SK-N-SH treated with all-trans-retinoic acid at 6 μM for 48 hours (cell line): ENCODE results near the gene TTBK2.

Experiments
- BACH2 ChIP-seq: fragments of 250-450 bp; sonication (Bioruptor Pico); IDR thresholded peaks from 2 replicates; pipeline ENCODE4 v1.9.0; 2021; ENCODE audit warnings: mild to moderate bottlenecking, borderline replicate concordance
- ZFP3 ChIP-seq: fragments of 250-450 bp; sonication (Bioruptor Pico); IDR thresholded peaks from 2 replicates; pipeline ENCODE4 v1.5.0; 2020; ENCODE audit warnings: mild to moderate bottlenecking, moderate library complexity

GRCh38 chr15:42736793-42737528 lies 183.6 kb downstream of the TTBK2 start, which contains the start of gene CDAN1:
- TF ChIP-seq ZFP3 (CRISPR knock-in tag): no peak
- TF ChIP-seq BACH2 (CRISPR knock-in tag): no peak
